ENCODE results near the gene TUBA4B.

TUBA4B gene

DNA sequence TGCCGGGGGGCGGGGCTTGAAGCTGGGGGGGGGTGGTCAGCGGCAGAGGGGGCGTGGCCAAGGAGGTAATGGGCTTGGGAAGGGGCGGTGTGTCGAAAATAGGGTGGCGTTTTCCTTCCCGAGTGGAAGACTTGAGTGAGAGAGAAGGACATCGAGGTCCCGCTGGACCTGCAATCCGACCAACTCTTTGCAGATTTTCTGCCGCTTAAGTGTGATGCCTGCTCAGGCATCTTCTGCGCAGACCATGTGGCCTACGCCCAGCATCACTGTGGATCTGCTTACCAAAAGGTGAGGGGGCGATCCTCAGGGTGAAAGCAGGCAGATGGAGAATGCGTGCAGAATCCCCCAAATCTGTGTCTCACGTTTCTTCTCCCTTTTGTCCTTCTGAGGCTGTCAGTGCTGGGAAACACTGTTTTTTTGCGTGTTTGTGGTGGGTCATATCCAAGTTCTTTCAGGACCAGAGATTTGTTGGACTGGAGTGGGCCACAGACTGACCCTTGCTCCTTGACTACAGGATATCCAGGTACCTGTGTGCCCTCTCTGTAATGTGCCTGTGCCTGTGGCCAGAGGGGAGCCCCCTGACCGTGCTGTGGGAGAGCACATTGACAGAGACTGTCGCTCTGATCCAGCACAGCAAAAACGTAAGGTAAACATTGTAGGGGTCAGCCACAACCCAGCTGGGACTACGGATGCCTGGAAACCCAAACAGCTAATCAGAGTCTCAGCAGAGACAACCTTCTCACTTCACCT lies 45.7 kb upstream of the TUBA4B start:
- DNase-seq = no peak

DNA sequence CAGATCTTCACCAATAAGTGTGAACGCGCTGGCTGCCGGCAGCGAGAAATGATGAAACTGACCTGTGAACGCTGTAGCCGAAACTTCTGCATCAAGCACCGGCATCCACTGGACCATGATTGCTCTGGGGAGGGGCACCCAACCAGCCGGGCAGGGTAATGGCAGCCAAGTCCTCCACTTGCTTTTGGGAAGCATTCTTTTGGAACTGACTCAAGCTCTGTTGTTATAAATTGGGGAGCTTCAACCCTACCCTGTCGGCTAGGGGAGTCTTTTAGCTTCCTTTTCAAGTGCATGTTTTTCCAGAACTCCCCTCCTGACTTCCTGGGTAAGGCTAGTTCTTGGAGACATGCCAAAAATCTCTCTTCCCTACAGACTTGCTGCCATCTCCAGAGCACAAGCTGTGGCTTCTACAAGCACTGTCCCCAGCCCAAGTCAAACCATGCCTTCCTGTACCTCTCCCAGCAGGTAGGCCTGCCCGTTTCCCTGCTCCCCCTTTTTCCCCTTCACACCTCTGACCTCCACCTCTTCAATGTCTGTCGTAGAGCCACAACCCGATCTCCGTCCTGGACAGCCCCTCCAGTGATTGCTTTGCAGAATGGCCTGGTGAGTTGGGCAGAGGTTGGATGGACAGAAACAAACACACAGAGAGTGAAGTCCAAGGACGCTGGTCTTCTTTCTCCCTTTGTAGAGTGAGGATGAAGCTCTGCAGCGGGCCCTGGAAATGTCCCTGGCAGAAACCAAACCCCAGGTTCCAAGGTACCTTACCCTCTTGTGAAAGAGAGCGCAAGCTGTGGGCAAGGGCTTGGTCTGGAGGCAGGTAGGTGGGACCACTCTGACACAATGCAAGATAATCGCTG lies 44.9 kb upstream of the TUBA4B start:
- TF ChIP-seq, protein P1, sequence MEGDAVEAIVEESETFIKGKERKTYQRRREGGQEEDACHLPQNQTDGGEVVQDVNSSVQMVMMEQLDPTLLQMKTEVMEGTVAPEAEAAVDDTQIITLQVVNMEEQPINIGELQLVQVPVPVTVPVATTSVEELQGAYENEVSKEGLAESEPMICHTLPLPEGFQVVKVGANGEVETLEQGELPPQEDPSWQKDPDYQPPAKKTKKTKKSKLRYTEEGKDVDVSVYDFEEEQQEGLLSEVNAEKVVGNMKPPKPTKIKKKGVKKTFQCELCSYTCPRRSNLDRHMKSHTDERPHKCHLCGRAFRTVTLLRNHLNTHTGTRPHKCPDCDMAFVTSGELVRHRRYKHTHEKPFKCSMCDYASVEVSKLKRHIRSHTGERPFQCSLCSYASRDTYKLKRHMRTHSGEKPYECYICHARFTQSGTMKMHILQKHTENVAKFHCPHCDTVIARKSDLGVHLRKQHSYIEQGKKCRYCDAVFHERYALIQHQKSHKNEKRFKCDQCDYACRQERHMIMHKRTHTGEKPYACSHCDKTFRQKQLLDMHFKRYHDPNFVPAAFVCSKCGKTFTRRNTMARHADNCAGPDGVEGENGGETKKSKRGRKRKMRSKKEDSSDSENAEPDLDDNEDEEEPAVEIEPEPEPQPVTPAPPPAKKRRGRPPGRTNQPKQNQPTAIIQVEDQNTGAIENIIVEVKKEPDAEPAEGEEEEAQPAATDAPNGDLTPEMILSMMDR (IDR thresholded peaks at IDR 0.05; ENCODE audit: low read depth, low read length) = no peak

More for the DNA sequence above, 45.7 kb upstream of the TUBA4B start:
- H3K4me1 ChIP-seq = peaks cover 11% of the 10 kb centered on the region
- H3K4me3 ChIP-seq (ENCODE audit: low read depth, low read length) = peak overlapping the region; percentile 71
- peaks cover 25% of the 10 kb centered on the region for H3K36me3 ChIP-seq
- TF ChIP-seq, protein P1 (IDR thresholded peaks at IDR 0.05; ENCODE audit: low read depth, low read length) = no peak
- no peaks in the 10 kb centered on the region for H3K9me3 ChIP-seq
- H3K27me3 ChIP-seq = no peaks in the 10 kb centered on the region

DNA sequence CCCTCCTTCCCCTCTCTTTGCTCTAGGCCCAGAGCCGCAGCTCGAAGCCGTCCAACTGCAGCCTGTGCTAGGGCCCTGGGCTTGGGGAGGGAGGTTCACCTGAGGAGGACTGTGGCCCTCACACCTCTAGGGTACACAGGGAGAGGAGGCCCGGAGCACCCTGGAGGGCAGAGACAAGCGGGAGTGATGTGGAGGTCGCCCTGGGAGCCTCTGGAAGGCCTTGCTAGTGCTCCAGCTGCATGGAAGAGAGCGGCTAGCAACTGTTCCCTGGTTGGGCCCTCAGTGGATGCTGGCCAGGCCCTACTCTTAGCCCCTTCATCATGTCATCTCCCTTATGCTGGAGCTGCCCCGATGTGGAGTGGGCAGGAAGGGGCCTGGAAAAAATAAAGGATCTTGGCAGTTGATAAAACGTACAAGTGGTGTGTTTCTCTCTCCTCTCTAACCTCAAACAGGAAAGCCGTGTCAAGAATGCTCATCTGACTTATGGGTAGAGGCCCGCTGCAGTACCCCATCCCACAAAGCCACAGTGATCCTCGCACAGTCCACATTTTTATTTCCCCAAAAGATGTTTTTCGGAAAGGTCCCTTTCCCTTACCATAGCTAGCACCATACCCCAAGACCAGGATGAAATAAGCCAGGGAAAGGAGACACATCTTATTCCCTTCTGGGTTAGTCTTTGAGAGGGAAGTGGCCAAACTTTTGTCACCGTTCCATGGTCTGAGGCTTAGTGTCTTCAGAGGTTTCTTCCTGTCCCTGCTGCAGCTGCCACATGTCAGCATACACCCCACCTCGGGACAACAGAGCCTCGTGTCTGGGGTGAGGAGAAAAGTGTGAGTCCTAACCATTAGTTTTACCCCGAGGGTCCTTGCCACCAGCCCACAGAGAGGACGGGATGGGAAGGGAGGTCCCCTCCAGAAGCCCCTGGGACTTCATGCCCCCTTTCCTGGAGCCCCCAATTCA lies 43.5 kb upstream of the TUBA4B start:
- Histone ChIP-seq H3K36me3 (peaks cover 46% of the 10 kb centered on the region), H3K27me3 (no peaks in the 10 kb centered on the region), H3K9me3 (no peaks in the 10 kb centered on the region), H3K4me3 (ENCODE audit: low read depth, low read length) (no peak overlapping the region), H3K4me1 (peaks cover 11% of the 10 kb centered on the region)
- DNase-seq = no peak
- TF ChIP-seq, protein P1 (IDR thresholded peaks at IDR 0.05; ENCODE audit: low read depth, low read length) = no peak

More for the DNA sequence above, 44.9 kb upstream of the TUBA4B start:
- DNase-seq = no peak
- H3K27me3 ChIP-seq = no peaks in the 10 kb centered on the region
- peak overlapping the region; percentile 71 for H3K4me3 ChIP-seq (ENCODE audit: low read depth, low read length)
- peaks cover 11% of the 10 kb centered on the region for H3K4me1 ChIP-seq
- no peaks in the 10 kb centered on the region for H3K9me3 ChIP-seq
- H3K36me3 ChIP-seq = peaks cover 32% of the 10 kb centered on the region

DNA sequence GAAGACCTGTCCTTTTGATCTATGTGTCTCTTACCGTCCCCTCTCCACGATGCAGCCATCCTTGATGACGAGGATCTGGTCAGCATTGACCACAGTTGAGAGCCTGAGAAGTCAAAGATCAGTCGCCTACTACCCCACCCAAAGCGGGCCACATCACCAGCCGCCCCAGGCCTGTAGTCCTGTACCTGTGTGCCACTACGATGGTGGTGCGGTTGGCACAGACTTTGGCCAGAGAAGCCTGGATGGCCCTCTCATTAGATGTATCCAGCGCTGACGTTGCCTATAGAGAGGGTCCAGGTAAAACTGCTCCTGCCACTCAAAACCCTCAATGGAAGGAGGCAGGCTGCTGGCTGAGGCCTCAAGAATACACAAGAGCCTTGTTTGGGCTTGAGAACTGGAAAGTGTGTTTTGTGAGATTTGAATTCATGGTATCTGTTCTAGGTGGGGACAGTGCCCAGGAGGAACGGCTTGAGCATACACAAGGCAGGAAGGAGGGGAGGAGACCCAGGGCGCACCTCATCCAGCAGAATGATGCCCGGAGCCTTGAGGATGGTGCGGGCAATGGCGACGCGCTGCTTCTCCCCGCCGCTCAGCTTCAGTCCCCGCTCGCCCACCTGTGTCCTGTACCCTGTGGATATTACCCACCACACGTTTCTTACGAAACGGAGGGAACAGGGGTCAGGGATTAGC lies 42.7 kb upstream of the TUBA4B start:
- Histone ChIP-seq H3K36me3 (peaks cover 54% of the 10 kb centered on the region), H3K4me3 (ENCODE audit: low read depth, low read length) (no peak overlapping the region), H3K4me1 (peaks cover 11% of the 10 kb centered on the region), H3K27me3 (no peaks in the 10 kb centered on the region), H3K9me3 (no peaks in the 10 kb centered on the region)
- no peak for DNase-seq
- TF ChIP-seq, protein P1 (IDR thresholded peaks at IDR 0.05; ENCODE audit: low read depth, low read length) = no peak

DNA sequence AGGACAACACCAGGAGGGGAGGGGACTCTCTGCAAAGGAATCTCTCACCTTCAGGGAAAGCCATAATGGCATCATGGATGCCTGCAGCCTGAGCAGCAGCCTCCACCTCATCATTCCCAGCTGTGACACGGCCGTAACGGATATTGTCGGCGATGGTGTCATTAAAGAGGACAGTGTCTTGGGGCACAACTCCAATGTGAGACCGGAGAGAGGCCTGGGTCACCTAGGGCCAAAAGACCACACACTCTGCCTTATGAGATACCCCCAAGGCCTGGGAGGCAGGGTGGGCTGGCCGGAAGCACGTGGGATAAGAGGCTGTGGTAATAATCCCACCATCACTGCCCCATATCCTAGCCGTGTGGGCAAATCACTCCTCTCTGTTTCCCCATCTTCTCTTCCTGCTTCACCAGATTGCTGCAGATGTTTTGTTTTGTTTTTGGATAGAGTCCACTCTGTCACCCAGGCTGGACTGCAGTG lies 42.1 kb upstream of the TUBA4B start:
- Histone ChIP-seq H3K36me3 (peaks cover 60% of the 10 kb centered on the region), H3K27me3 (no peaks in the 10 kb centered on the region), H3K4me1 (peaks cover 11% of the 10 kb centered on the region), H3K4me3 (ENCODE audit: low read depth, low read length) (no peak overlapping the region), H3K9me3 (no peaks in the 10 kb centered on the region)
- TF ChIP-seq, protein P1 (IDR thresholded peaks at IDR 0.05; ENCODE audit: low read depth, low read length) = no peak
- no peak for DNase-seq
